ENCODE results near the gene GAK.

The GAK gene

GRCh38 chr4:823176-823760 lies 108.8 kb downstream of the GAK start:
- H3K4me1 ChIP-seq (ENCODE audit: control insufficient read depth, low read depth, low read length): no peaks in the 10 kb centered on the region
- H3K9me3 ChIP-seq (ENCODE audit: control insufficient read depth, low read depth, low read length): no peaks in the 10 kb centered on the region
- no peak overlapping the region for H3K9ac ChIP-seq (ENCODE audit: low read length)
- no peaks in the 10 kb centered on the region for H3K36me3 ChIP-seq (ENCODE audit: control insufficient read depth, low read depth, low read length)
- no peak overlapping the region for H3K27ac ChIP-seq (ENCODE audit: low read length)
- no peak overlapping the region for H3K4me3 ChIP-seq (ENCODE audit: low read length)
- peaks cover 93% of the 10 kb centered on the region for H3K27me3 ChIP-seq (ENCODE audit: control insufficient read depth, insufficient read depth, low read length)

DNA sequence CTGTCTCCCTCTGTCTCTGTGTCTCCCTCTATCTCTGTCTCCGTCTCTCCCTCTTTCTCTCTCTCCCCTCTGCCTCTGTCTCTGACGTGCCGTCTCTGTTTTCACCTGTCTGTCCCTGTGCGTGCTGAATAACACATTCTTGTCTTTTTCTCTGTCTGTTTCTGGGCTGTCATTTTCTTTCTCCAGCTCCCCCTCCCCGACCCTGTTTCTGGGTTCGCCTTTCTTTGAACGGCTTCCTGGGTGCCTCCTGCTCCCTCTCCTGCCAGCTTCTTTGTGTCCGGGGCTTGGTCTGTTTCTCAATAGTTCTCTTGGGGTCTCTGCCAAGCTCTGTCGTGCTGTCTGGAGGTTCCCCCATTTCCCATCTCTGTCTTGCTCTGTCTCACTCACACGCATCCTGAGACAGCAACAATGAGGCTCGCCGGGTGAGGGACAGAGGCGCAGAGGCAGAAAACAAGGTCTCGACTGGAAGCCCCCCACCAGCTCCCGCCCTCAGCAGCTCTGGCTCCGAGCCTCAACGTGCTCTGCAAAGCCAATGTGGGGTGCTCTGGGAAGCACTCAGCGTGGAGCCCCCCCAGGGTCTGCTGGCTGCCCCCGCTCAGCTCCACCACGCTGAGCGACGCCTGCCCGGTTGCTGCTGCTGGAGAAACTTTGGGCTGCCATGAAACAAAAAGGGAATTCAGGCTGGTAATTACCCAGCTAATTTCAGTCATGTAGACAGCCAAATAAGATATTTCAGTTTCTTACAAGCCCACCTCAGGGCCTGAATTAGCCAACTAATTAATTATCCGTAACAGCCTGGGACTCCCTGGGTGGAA lies 109.5 kb downstream of the GAK start:
- H3K9ac ChIP-seq (ENCODE audit: low read length): no peak overlapping the region
- no peaks in the 10 kb centered on the region for H3K36me3 ChIP-seq (ENCODE audit: control insufficient read depth, low read depth, low read length)
- no peak overlapping the region for H3K4me3 ChIP-seq (ENCODE audit: low read length)
- H3K27ac ChIP-seq (ENCODE audit: low read length): no peak overlapping the region
- no peaks in the 10 kb centered on the region for H3K4me1 ChIP-seq (ENCODE audit: control insufficient read depth, low read depth, low read length)
- H3K27me3 ChIP-seq (ENCODE audit: control insufficient read depth, insufficient read depth, low read length): peaks cover 93% of the 10 kb centered on the region
- no peaks in the 10 kb centered on the region for H3K9me3 ChIP-seq (ENCODE audit: control insufficient read depth, low read depth, low read length)

DNA sequence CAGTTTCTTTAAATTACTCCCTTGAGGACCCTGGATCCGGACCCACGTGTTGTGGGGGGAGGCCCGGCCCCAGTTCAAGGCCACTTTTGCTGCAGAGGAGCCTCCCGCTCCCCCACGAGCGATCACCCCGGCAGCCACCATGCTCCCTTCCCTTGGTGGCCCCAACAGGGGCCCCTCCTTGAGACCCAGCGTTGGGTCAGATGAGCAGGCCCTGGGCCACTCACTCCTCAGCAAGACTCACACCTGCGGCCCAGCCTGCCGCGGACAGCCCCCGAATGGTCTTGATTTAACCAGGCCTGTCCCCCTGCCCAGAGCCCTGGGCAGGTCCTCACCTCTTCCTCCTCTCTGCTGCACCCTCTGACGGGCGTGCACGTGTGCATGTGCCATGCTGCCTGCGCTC lies 110.5 kb downstream of the GAK start:
- H3K27ac ChIP-seq (ENCODE audit: low read length): no peak overlapping the region
- H3K9ac ChIP-seq (ENCODE audit: low read length): no peak overlapping the region
- peaks cover 92% of the 10 kb centered on the region for H3K27me3 ChIP-seq (ENCODE audit: control insufficient read depth, insufficient read depth, low read length)
- H3K4me1 ChIP-seq (ENCODE audit: control insufficient read depth, low read depth, low read length): no peaks in the 10 kb centered on the region
- H3K9me3 ChIP-seq (ENCODE audit: control insufficient read depth, low read depth, low read length): no peaks in the 10 kb centered on the region
- no peaks in the 10 kb centered on the region for H3K36me3 ChIP-seq (ENCODE audit: control insufficient read depth, low read depth, low read length)
- no peak overlapping the region for H3K4me3 ChIP-seq (ENCODE audit: low read length)

DNA sequence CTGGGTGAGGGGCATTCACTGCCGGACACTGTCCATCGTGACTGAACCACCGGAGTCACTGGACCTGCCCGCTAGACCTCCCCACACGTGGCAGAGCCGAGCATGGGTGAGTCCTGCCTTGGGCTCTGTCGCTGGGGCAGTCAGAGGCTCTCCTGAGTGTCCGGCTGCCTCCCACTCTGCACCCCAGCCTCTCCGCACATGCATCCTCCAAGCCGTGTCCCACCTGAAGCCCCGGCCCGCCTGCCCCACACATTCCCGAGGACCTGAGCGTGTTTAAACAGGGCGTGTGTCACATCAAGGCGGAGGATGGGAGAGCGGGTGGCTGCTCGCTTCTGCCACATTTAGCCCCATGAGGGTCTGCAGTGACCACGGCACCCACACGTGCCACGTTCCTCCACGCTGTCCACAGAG lies 110.9 kb downstream of the GAK start:
- Histone ChIP-seq H3K9ac (ENCODE audit: low read length) (no peak overlapping the region), H3K4me3 (ENCODE audit: low read length) (no peak overlapping the region), H3K27me3 (ENCODE audit: control insufficient read depth, insufficient read depth, low read length) (peaks cover 95% of the 10 kb centered on the region), H3K4me1 (ENCODE audit: control insufficient read depth, low read depth, low read length) (no peaks in the 10 kb centered on the region), H3K27ac (ENCODE audit: low read length) (no peak overlapping the region), H3K9me3 (ENCODE audit: control insufficient read depth, low read depth, low read length) (no peaks in the 10 kb centered on the region), H3K36me3 (ENCODE audit: control insufficient read depth, low read depth, low read length) (no peaks in the 10 kb centered on the region)

DNA sequence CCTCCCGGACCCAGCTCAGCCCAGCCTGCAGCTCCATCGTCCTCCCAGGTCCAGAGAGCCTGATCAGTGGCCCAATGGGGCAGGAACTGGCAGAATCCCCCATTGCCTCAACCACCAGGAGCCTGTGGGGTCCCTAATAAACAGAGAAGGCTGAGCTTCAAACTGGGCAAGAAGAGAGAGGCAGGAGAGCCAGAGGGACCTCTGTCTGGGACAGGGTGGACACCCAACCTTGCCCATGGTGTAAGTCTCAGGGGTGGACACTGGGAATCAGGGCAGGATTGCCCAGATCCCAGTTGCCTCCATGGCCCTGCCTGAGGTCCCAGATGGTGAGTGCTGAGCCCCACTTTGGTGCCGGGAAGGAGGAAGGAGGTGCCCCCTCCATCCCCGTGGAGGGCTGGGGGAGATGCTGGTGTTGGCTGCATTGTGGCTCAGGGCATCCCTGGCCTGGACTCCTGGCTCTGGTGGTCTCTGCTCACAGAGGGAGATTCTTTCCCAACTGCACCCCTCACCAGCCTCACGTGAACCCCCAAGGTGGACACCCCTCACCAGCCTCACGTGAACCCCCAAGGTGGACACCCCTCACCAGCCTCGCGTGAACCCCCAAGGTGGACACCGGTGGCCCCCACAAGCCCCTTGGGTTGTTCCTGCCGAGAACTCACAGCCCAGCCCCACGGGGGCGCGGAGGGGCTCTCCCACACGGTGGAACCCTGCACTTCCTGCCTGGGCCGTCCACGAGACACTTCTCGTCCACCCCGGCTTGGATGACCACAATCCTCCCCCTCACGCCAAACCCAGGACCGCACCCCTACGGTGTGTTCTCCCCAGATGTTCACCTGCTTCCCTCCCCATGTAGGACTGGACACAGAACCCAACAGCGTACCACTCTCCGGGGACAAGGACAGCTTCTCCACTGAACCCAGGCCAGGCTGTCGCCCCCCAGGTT lies 111.6 kb downstream of the GAK start:
- Histone ChIP-seq H3K9ac (ENCODE audit: low read length) (no peak overlapping the region), H3K4me3 (ENCODE audit: low read length) (no peak overlapping the region), H3K9me3 (ENCODE audit: control insufficient read depth, low read depth, low read length) (no peaks in the 10 kb centered on the region), H3K27ac (ENCODE audit: low read length) (no peak overlapping the region), H3K4me1 (ENCODE audit: control insufficient read depth, low read depth, low read length) (no peaks in the 10 kb centered on the region), H3K36me3 (ENCODE audit: control insufficient read depth, low read depth, low read length) (no peaks in the 10 kb centered on the region), H3K27me3 (ENCODE audit: control insufficient read depth, insufficient read depth, low read length) (peaks cover 98% of the 10 kb centered on the region)

DNA sequence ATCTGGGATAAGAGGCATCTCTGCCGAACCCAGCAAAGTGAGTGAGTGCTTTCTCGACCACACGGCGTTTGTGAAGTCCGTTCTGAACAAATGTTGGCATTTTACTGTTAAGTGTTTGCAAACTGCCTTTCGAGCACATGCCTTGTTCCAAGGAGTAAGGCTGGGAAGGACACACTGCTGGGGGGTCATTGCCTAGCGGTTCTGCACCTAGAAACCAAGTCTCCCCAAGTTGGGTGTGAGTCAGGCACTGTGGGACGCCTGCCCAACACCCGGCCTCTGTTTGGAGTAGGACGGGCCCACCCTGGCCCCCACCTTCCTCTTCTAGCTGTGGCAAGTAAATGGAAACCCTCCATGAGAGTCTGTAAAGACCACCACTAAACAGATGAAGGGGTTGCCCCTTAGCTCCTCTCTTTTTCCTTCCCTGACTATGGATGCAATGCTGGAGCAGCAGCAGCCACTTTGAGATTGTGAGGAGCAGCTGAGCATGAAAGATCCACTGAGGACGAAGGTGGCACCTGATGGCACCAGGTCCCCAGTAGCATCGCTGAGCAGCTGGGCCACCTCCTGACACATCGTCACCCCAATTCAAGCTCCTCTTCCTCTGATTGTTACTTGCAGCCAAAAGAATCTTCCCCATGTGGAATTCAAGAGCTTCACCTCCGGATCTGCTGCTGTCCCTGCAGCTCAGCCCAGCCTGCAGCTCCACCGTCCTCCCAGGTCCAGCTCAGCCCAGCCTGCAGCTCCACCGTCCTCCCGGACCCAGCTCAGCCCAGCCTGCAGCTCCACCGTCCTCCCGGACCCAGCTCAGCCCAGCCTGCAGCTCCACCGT lies 112.5 kb downstream of the GAK start:
- no peaks in the 10 kb centered on the region for H3K9me3 ChIP-seq (ENCODE audit: control insufficient read depth, low read depth, low read length)
- H3K9ac ChIP-seq (ENCODE audit: low read length): no peak overlapping the region
- no peaks in the 10 kb centered on the region for H3K4me1 ChIP-seq (ENCODE audit: control insufficient read depth, low read depth, low read length)
- no peaks in the 10 kb centered on the region for H3K36me3 ChIP-seq (ENCODE audit: control insufficient read depth, low read depth, low read length)
- peaks cover 98% of the 10 kb centered on the region for H3K27me3 ChIP-seq (ENCODE audit: control insufficient read depth, insufficient read depth, low read length)
- H3K4me3 ChIP-seq (ENCODE audit: low read length): no peak overlapping the region
- H3K27ac ChIP-seq (ENCODE audit: low read length): no peak overlapping the region

DNA sequence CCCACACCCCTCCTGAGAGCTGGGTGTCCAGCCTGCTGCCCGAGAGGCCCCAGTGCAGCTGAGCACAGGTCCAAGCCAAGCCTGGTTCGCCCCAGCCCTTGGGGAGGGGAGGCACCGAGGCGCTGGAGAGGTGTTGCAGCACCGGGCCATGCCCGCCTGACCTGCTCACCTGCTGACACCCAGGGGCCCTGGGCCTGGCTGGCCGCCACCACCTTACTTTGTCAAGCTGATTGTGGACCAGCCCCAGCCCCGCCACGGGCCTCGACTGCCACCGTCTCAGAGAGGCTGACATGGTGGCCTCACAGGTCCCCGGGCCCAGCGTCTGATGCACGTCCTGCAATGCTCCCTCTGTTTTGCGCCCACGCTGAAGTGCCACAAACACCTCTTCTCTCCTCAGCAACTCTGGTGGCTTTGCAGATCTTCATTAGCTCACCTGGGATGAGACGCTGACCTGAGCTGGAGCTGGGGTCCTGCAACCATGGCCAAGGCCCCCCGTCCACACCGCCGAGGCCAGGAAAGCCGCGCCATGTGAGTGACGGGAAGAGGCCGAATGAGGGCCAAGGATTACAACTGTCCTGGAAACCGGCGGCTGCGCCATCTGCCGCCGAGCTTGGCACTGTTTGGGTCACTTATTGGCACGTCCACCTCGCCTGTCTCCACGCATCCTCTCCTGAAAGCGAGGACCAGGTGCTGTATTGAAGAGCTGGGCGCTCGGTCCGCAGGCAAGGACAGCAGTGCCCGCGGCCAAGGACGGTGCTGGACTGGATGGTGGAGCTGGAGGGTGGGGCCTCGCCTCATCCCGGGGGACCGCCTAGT lies 113.8 kb downstream of the GAK start:
- H3K9me3 ChIP-seq (ENCODE audit: control insufficient read depth, low read depth, low read length): no peaks in the 10 kb centered on the region
- no peak overlapping the region for H3K9ac ChIP-seq (ENCODE audit: low read length)
- no peaks in the 10 kb centered on the region for H3K4me1 ChIP-seq (ENCODE audit: control insufficient read depth, low read depth, low read length)
- peaks cover 98% of the 10 kb centered on the region for H3K27me3 ChIP-seq (ENCODE audit: control insufficient read depth, insufficient read depth, low read length)
- no peaks in the 10 kb centered on the region for H3K36me3 ChIP-seq (ENCODE audit: control insufficient read depth, low read depth, low read length)
- H3K27ac ChIP-seq (ENCODE audit: low read length): no peak overlapping the region
- H3K4me3 ChIP-seq (ENCODE audit: low read length): no peak overlapping the region

GRCh38 chr4:815464-816146 lies 116.5 kb downstream of the GAK start:
- Histone ChIP-seq H3K9ac (ENCODE audit: low read length) (no peak overlapping the region), H3K4me3 (ENCODE audit: low read length) (no peak overlapping the region), H3K4me1 (ENCODE audit: control insufficient read depth, low read depth, low read length) (no peaks in the 10 kb centered on the region), H3K27me3 (ENCODE audit: control insufficient read depth, insufficient read depth, low read length) (peaks cover 98% of the 10 kb centered on the region), H3K27ac (ENCODE audit: low read length) (no peak overlapping the region), H3K9me3 (ENCODE audit: control insufficient read depth, low read depth, low read length) (no peaks in the 10 kb centered on the region), H3K36me3 (ENCODE audit: control insufficient read depth, low read depth, low read length) (no peaks in the 10 kb centered on the region)

GRCh38 chr4:814312-814850 lies 117.7 kb downstream of the GAK start:
- H3K27ac ChIP-seq (ENCODE audit: low read length): no peak overlapping the region
- no peaks in the 10 kb centered on the region for H3K9me3 ChIP-seq (ENCODE audit: control insufficient read depth, low read depth, low read length)
- H3K4me3 ChIP-seq (ENCODE audit: low read length): no peak overlapping the region
- H3K27me3 ChIP-seq (ENCODE audit: control insufficient read depth, insufficient read depth, low read length): peaks cover 98% of the 10 kb centered on the region
- no peaks in the 10 kb centered on the region for H3K36me3 ChIP-seq (ENCODE audit: control insufficient read depth, low read depth, low read length)
- no peaks in the 10 kb centered on the region for H3K4me1 ChIP-seq (ENCODE audit: control insufficient read depth, low read depth, low read length)
- no peak overlapping the region for H3K9ac ChIP-seq (ENCODE audit: low read length)

GRCh38 chr4:813900-814299 lies 118.2 kb downstream of the GAK start:
- H3K27ac ChIP-seq (ENCODE audit: low read length): no peak overlapping the region
- no peaks in the 10 kb centered on the region for H3K36me3 ChIP-seq (ENCODE audit: control insufficient read depth, low read depth, low read length)
- no peaks in the 10 kb centered on the region for H3K9me3 ChIP-seq (ENCODE audit: control insufficient read depth, low read depth, low read length)
- H3K27me3 ChIP-seq (ENCODE audit: control insufficient read depth, insufficient read depth, low read length): peaks cover 98% of the 10 kb centered on the region
- no peaks in the 10 kb centered on the region for H3K4me1 ChIP-seq (ENCODE audit: control insufficient read depth, low read depth, low read length)
- no peak overlapping the region for H3K9ac ChIP-seq (ENCODE audit: low read length)
- H3K4me3 ChIP-seq (ENCODE audit: low read length): no peak overlapping the region

Measured in iPS-18a (cell line).